ENCODE measurements around the gene SLC12A5.

Gene SLC12A5

GRCh38 chr20:46017272-46017671 is 11.7 kb upstream of the SLC12A5 start:
- no peak for DNase-seq (ENCODE audit: low spot score)
- ChIA-PET POLR2A (ENCODE audit: low non-redundant PET) (no interaction called here), CTCF (interaction anchor here (0.6 to 1.3 kb wide), 3 partner anchors 30 to 343 kb away, joined by 4 to 6 read pairs (median 4); no protein-coding TSS in a partner anchor)
- H3K27ac ChIP-seq: no peak overlapping the region
- no peak for TF ChIP-seq CTCF (conservative IDR thresholded peaks at IDR 0.05; ENCODE audit: low read depth)

GRCh38 chr20:46018112-46018511 is 10.9 kb upstream of the SLC12A5 start:
- H3K27ac ChIP-seq: no peak overlapping the region
- ChIA-PET POLR2A (ENCODE audit: low non-redundant PET) (no interaction called here), CTCF (interaction anchor here (0.6 to 1.3 kb wide), 4 partner anchors 9 to 48 kb away, joined by 3 to 6 read pairs (median 4); no protein-coding TSS in a partner anchor)

GRCh38 chr20:46018611-46019010 is 10.4 kb upstream of the SLC12A5 start:
- POLR2A ChIA-PET (ENCODE audit: low non-redundant PET): no interaction called here
- no peak for TF ChIP-seq CTCF (conservative IDR thresholded peaks at IDR 0.05; ENCODE audit: low read depth)
- CTCF ChIA-PET: interaction anchor here (0.6 to 1.3 kb wide), 3 partner anchors 9 to 49 kb away, joined by 3 to 6 read pairs (median 3); no protein-coding TSS in a partner anchor
- no peak for DNase-seq (ENCODE audit: low spot score)
- no peak overlapping the region for H3K27ac ChIP-seq

More at GRCh38 chr20:46018112-46018511, 10.9 kb upstream of the SLC12A5 start:
- TF ChIP-seq CTCF (conservative IDR thresholded peaks at IDR 0.05; ENCODE audit: low read depth): no peak
- DNase-seq (ENCODE audit: low spot score): no peak

GRCh38 chr20:46020555-46020954 is 8.5 kb upstream of the SLC12A5 start:
- ChIA-PET CTCF (interaction anchor here (1.2 to 1.3 kb wide), 2 partner anchors 9 to 16 kb away, joined by 3 to 5 read pairs; no protein-coding TSS in a partner anchor), POLR2A (ENCODE audit: low non-redundant PET) (no interaction called here)
- DNase-seq (ENCODE audit: low spot score): no peak
- H3K27ac ChIP-seq: no peak overlapping the region
- TF ChIP-seq CTCF (conservative IDR thresholded peaks at IDR 0.05; ENCODE audit: low read depth): no peak

GRCh38 chr20:46021361-46022359 is 7.4 kb upstream of the SLC12A5 start:
- TF ChIP-seq CTCF (conservative IDR thresholded peaks at IDR 0.05; ENCODE audit: low read depth): no peak
- POLR2A ChIA-PET (ENCODE audit: low non-redundant PET): no interaction called here
- H3K27ac ChIP-seq: peak overlapping the region; percentile 59
- DNase-seq (ENCODE audit: low spot score): peak; percentile 83
- CTCF ChIA-PET: interaction anchor here (0.6 to 2.2 kb wide), 16 partner anchors 8 to 649 kb away, joined by 3 to 26 read pairs (median 5); no protein-coding TSS in a partner anchor

- ChIA-PET POLR2A (ENCODE audit: low non-redundant PET) (no interaction called here), CTCF (interaction anchor here (0.6 to 2.2 kb wide), 32 partner anchors 9 to 650 kb away, joined by 3 to 26 read pairs (median 4); no protein-coding TSS in a partner anchor)
- peak overlapping the region; percentile 59 for H3K27ac ChIP-seq
- DNase-seq (ENCODE audit: low spot score): peak; percentile 65
- peak; percentile 88 for TF ChIP-seq CTCF (conservative IDR thresholded peaks at IDR 0.05; ENCODE audit: low read depth)
Observed at GRCh38 chr20:46022411-46023147, 6.4 kb upstream of the SLC12A5 start.

All from RWPE1 (cell line).